ENCODE data around the gene TNFAIP2. TPM values are rescaled to one million over a fixed set of nuclear protein-coding genes. Genes with fewer than 3 reads are reported as not detected.

TNFAIP2 gene
- total RNA-seq, 2 experiments from 2014 or later, result not detected

GRCh38 chr14:103087343-103087835 is 35.9 kb upstream of the TNFAIP2 start:
- TF ChIP-seq EZH2phosphoT487 (IDR thresholded peaks at IDR 0.05; ENCODE audit: borderline replicate concordance, low read depth, low read length), result no peak
- no peak for TF ChIP-seq CTCF (conservative IDR thresholded peaks at IDR 0.05; ENCODE audit: low read length)
- no peak overlapping the region for H2AFZ ChIP-seq (ENCODE audit: low read length)
- no peak overlapping the region for H3K4me2 ChIP-seq (ENCODE audit: low read length)
- intact Hi-C loops (cut with micrococcal nuclease; ENCODE audit: unreplicated experiment), result no loop called here
- BruUV-seq (replicated peaks), result no TSS peak
- H3K4me3 ChIP-seq (ENCODE audit: low read depth, low read length, poor library complexity, severe bottlenecking), result no peak overlapping the region
- no peak for DNase-seq (ENCODE audit: low spot score)
- CTCF ChIA-PET (ENCODE audit: unreplicated experiment), result no interaction called here
- H3K27ac ChIP-seq (ENCODE audit: low read depth, low read length, poor library complexity, severe bottlenecking), result no peak overlapping the region
- no peaks in the 10 kb centered on the region for H3K9me3 ChIP-seq (ENCODE audit: low read length)
- H3K36me3 ChIP-seq (ENCODE audit: insufficient read depth, low read length), result no peaks in the 10 kb centered on the region
- H4K20me1 ChIP-seq (ENCODE audit: insufficient read depth, low read length), result no peaks in the 10 kb centered on the region
- H3K9me2 ChIP-seq (ENCODE audit: insufficient read depth, low read length), result no peaks in the 10 kb centered on the region
- peaks cover 6% of the 10 kb centered on the region for H3K4me1 ChIP-seq (ENCODE audit: insufficient read depth, low read length, poor library complexity, severe bottlenecking)
- H3K79me2 ChIP-seq (ENCODE audit: insufficient read depth, low read depth, low read length), result no peaks in the 10 kb centered on the region
- POLR2A ChIA-PET, result no interaction called here

GRCh38 chr14:103088921-103089320 is 34.3 kb upstream of the TNFAIP2 start:
- no peaks in the 10 kb centered on the region for H3K9me3 ChIP-seq (ENCODE audit: low read length)
- H2AFZ ChIP-seq (ENCODE audit: low read length), result no peak overlapping the region
- no TSS peak for BruUV-seq (replicated peaks)
- H3K4me3 ChIP-seq (ENCODE audit: low read depth, low read length, poor library complexity, severe bottlenecking), result no peak overlapping the region
- DNase-seq (ENCODE audit: low spot score), result no peak
- H3K4me1 ChIP-seq (ENCODE audit: insufficient read depth, low read length, poor library complexity, severe bottlenecking), result peaks cover 6% of the 10 kb centered on the region
- H3K9me2 ChIP-seq (ENCODE audit: insufficient read depth, low read length), result no peaks in the 10 kb centered on the region
- TF ChIP-seq CTCF (conservative IDR thresholded peaks at IDR 0.05; ENCODE audit: low read length) (no peak), EZH2phosphoT487 (IDR thresholded peaks at IDR 0.05; ENCODE audit: borderline replicate concordance, low read depth, low read length) (no peak)
- intact Hi-C loops (cut with micrococcal nuclease; ENCODE audit: unreplicated experiment), result no loop called here
- H4K20me1 ChIP-seq (ENCODE audit: insufficient read depth, low read length), result no peaks in the 10 kb centered on the region
- H3K27ac ChIP-seq (ENCODE audit: low read depth, low read length, poor library complexity, severe bottlenecking), result no peak overlapping the region
- POLR2A ChIA-PET, result no interaction called here
- no peak overlapping the region for H3K4me2 ChIP-seq (ENCODE audit: low read length)
- no peaks in the 10 kb centered on the region for H3K36me3 ChIP-seq (ENCODE audit: insufficient read depth, low read length)
- CTCF ChIA-PET (ENCODE audit: unreplicated experiment), result interaction anchor here (0.6 kb wide), 1 partner anchor 52 kb away, joined by 4 read pairs; no protein-coding TSS in a partner anchor
- H3K79me2 ChIP-seq (ENCODE audit: insufficient read depth, low read depth, low read length), result no peaks in the 10 kb centered on the region

DNA sequence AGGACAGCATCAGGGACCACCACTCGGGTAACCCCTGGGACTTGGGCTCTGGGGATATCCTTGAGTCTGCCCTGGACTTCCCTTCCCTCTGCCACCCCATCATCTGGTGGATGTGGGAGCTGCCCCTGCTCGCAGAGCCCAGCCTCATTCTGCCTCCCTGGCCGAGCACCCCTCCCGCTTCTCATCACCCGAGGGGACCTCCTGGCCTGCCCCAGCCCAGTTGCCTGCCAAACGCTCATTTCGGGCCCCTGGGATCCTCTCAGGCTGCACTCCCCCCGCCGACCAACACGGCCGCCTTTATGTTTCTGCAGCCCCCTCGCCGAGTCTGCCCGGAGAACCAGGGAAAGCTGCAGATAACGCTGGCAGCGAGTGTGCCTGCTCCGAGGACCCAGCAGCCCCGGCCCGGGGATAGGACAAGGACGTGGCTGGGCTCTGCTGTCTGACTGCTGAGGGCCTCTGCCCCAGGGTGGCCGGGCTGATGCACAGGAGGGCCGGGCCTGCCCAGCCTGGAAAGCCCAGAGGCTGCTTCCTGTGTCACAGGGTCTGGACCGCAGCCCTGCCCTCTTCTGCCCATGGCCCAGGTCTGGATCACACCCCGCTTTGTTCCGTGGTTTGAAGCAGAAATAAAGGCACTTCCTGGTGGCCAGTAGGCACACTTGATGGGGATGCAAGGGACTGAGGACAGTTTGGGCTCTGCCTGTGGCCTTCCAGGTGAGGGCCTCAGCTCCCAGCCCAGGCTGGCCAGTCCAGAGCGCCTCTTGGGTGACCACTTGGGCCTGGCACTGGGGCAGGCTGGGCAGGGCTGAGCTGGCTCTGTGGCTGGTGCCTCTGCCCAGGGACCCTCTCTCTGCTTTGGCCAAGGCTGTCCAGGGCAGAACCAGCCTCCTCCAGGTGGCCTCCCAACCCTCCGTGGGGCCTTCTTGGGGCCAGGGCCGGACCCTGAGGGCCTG is 33.6 kb upstream of the TNFAIP2 start:
- Histone ChIP-seq H3K4me2 (ENCODE audit: low read length) (no peak overlapping the region), H3K9me3 (ENCODE audit: low read length) (no peaks in the 10 kb centered on the region), H4K20me1 (ENCODE audit: insufficient read depth, low read length) (no peaks in the 10 kb centered on the region), H2AFZ (ENCODE audit: low read length) (no peak overlapping the region), H3K27ac (ENCODE audit: low read depth, low read length, poor library complexity, severe bottlenecking) (no peak overlapping the region), H3K4me3 (ENCODE audit: low read depth, low read length, poor library complexity, severe bottlenecking) (no peak overlapping the region), H3K9me2 (ENCODE audit: insufficient read depth, low read length) (no peaks in the 10 kb centered on the region), H3K79me2 (ENCODE audit: insufficient read depth, low read depth, low read length) (no peaks in the 10 kb centered on the region), H3K4me1 (ENCODE audit: insufficient read depth, low read length, poor library complexity, severe bottlenecking) (peaks cover 6% of the 10 kb centered on the region), H3K36me3 (ENCODE audit: insufficient read depth, low read length) (no peaks in the 10 kb centered on the region)
- no TSS peak for BruUV-seq (replicated peaks)
- no peak for DNase-seq (ENCODE audit: low spot score)
- ChIA-PET POLR2A (no interaction called here), CTCF (ENCODE audit: unreplicated experiment) (no interaction called here)
- no peak for TF ChIP-seq EZH2phosphoT487 (IDR thresholded peaks at IDR 0.05; ENCODE audit: borderline replicate concordance, low read depth, low read length)
- no peak for TF ChIP-seq CTCF (conservative IDR thresholded peaks at IDR 0.05; ENCODE audit: low read length)
- intact Hi-C loops (cut with micrococcal nuclease; ENCODE audit: unreplicated experiment), result no loop called here
